Astrocyte (in vitro differentiated cells and primary cell): ENCODE results near the gene FTCD. TPM values are rescaled to one million over a fixed set of nuclear protein-coding genes. Genes with fewer than 3 reads are reported as not detected.

Source experiments
- DNase-seq: peaks from one replicate; pipeline ENCODE4 v3.0.0-alpha.2; 2010; ENCODE audit warnings: low read depth
- FAIRE-seq: peaks from 2 replicates; lab custom pipeline; 2011; peaks lifted over from hg19 to GRCh38; lab: Jason Lieb, UNC
- H2AFZ ChIP-seq: 2 replicates; pipeline ENCODE4 v1.6.0; 2012; ENCODE audit warnings: low read depth, low read length, inconsistent platforms
- H3K27ac ChIP-seq: 2 replicates; pipeline ENCODE4 v1.5.1; 2011; ENCODE audit warnings: low read depth, low read length, inconsistent platforms
- H3K27me3 ChIP-seq: 2 replicates; pipeline ENCODE4 v1.6.0; 2011; ENCODE audit warnings: low read length, inconsistent platforms; ENCODE audit not compliant: insufficient read depth
- H3K36me3 ChIP-seq: 2 replicates; pipeline ENCODE4 v1.5.1; 2011; ENCODE audit warnings: low read length, inconsistent platforms; ENCODE audit not compliant: insufficient read depth
- H3K4me1 ChIP-seq: 2 replicates; pipeline ENCODE4 v1.5.1; 2011; ENCODE audit warnings: low read length, inconsistent platforms; ENCODE audit not compliant: insufficient read depth
- H3K4me2 ChIP-seq: 2 replicates; pipeline ENCODE4 v1.6.0; 2012; ENCODE audit warnings: low read length, inconsistent platforms
- H3K4me3 ChIP-seq: 2 replicates; pipeline ENCODE4 v1.5.1; 2011; ENCODE audit warnings: low read depth, mild to moderate bottlenecking, low read length, inconsistent platforms; ENCODE audit not compliant: insufficient read depth
- H3K79me2 ChIP-seq: 2 replicates; pipeline ENCODE4 v1.6.0; 2012; ENCODE audit warnings: mild to moderate bottlenecking, low read length, inconsistent platforms; ENCODE audit not compliant: insufficient read depth
- H3K9ac ChIP-seq: 2 replicates; pipeline ENCODE4 v1.6.0; 2012; ENCODE audit warnings: mild to moderate bottlenecking, low read length, inconsistent platforms
- H3K9me3 ChIP-seq: 2 replicates; pipeline ENCODE4 v1.5.1; 2012; ENCODE audit warnings: low read depth, mild to moderate bottlenecking, low read length, inconsistent platforms; ENCODE audit not compliant: insufficient read depth
- H4K20me1 ChIP-seq: 2 replicates; pipeline ENCODE4 v1.6.0; 2012; ENCODE audit warnings: low read length, inconsistent platforms; ENCODE audit not compliant: insufficient read depth
- H3K27ac Mint-ChIP-seq: one replicate; pipeline ENCODE4 v1.8.0; 2021; ENCODE audit warnings: mild to moderate bottlenecking, mixed read lengths; ENCODE audit not compliant: unreplicated experiment
- H3K27me3 Mint-ChIP-seq: one replicate; pipeline ENCODE4 v1.8.0; 2021; ENCODE audit warnings: low read depth, mixed read lengths; ENCODE audit not compliant: unreplicated experiment
- H3K36me3 Mint-ChIP-seq: one replicate; pipeline ENCODE4 v1.8.0; 2021; ENCODE audit warnings: low read depth, mixed read lengths; ENCODE audit not compliant: unreplicated experiment
- H3K4me1 Mint-ChIP-seq: one replicate; pipeline ENCODE4 v1.8.0; 2021; ENCODE audit warnings: low read depth, mixed read lengths; ENCODE audit not compliant: unreplicated experiment
- H3K4me3 Mint-ChIP-seq: one replicate; pipeline ENCODE4 v1.8.0; 2021; ENCODE audit warnings: mild to moderate bottlenecking, moderate library complexity, mixed read lengths; ENCODE audit not compliant: unreplicated experiment
- H3K9me3 Mint-ChIP-seq: one replicate; pipeline ENCODE4 v1.8.0; 2021; ENCODE audit warnings: mild to moderate bottlenecking, mixed read lengths; ENCODE audit not compliant: unreplicated experiment
- CTCF ChIP-seq: IDR thresholded peaks from 2 replicates; pipeline ENCODE4 v1.5.1; 2011; ENCODE audit warnings: low read depth, mild to moderate bottlenecking, inconsistent platforms, low read length, moderate library complexity; ENCODE audit not compliant: insufficient read depth
- EZH2 ChIP-seq: IDR thresholded peaks from 2 replicates; pipeline ENCODE4 v1.6.1; 2012; ENCODE audit warnings: mild to moderate bottlenecking, low read length, inconsistent platforms; ENCODE audit not compliant: insufficient read depth
- total RNA-seq: library from RNA; stranded (reverse); gene quantifications from 2 replicates; pipeline ENCODE4 v1.2.1, GENCODE V29; 2021

Gene FTCD
- total RNA-seq, 1 donor from 2014 or later, result 1.9 TPM

GRCh38 chr21:46145159-46145839 lies 10.1 kb downstream of the FTCD start:
- Mint-ChIP-seq H3K27me3 (peaks cover 6% of the 10 kb centered on the region), H3K27ac (no peak overlapping the region), H3K4me3 (no peak overlapping the region), H3K4me1 (peaks cover 4% of the 10 kb centered on the region), H3K36me3 (no peaks in the 10 kb centered on the region), H3K9me3 (no peaks in the 10 kb centered on the region)
- TF ChIP-seq CTCF, result no peak
- Histone ChIP-seq H3K9ac (no peak overlapping the region), H3K79me2 (no peaks in the 10 kb centered on the region), H3K36me3 (no peaks in the 10 kb centered on the region), H3K4me2 (no peak overlapping the region), H3K27ac (no peak overlapping the region), H3K4me1 (peaks cover 5% of the 10 kb centered on the region), H3K9me3 (peaks cover 3% of the 10 kb centered on the region), H2AFZ (no peak overlapping the region), H3K4me3 (no peak overlapping the region), H3K27me3 (no peaks in the 10 kb centered on the region), H4K20me1 (no peaks in the 10 kb centered on the region)
- DNase-seq (no peak), FAIRE-seq (no peak)

GRCh38 chr21:46144464-46145070 lies 10.8 kb downstream of the FTCD start:
- Histone ChIP-seq H3K4me3 (no peak overlapping the region), H2AFZ (no peak overlapping the region), H4K20me1 (no peaks in the 10 kb centered on the region), H3K9ac (no peak overlapping the region), H3K79me2 (no peaks in the 10 kb centered on the region), H3K9me3 (peaks cover 3% of the 10 kb centered on the region), H3K27ac (no peak overlapping the region), H3K4me2 (no peak overlapping the region), H3K36me3 (no peaks in the 10 kb centered on the region), H3K27me3 (no peaks in the 10 kb centered on the region), H3K4me1 (peaks cover 5% of the 10 kb centered on the region)
- H3K4me3 Mint-ChIP-seq, result no peak overlapping the region
- no peaks in the 10 kb centered on the region for H3K9me3 Mint-ChIP-seq
- H3K27ac Mint-ChIP-seq, result no peak overlapping the region
- no peak for FAIRE-seq
- peaks cover 10% of the 10 kb centered on the region for H3K27me3 Mint-ChIP-seq
- TF ChIP-seq EZH2, result no peak
- no peaks in the 10 kb centered on the region for H3K36me3 Mint-ChIP-seq
- DNase-seq, result no peak
- peaks cover 4% of the 10 kb centered on the region for H3K4me1 Mint-ChIP-seq

GRCh38 chr21:46142582-46143473 lies 12.6 kb downstream of the FTCD start:
- H3K4me2 ChIP-seq, result no peak overlapping the region
- no peak overlapping the region for H3K4me3 Mint-ChIP-seq
- H3K9ac ChIP-seq, result no peak overlapping the region

More at GRCh38 chr21:46142582-46143473, 12.6 kb downstream of the FTCD start:
- no peaks in the 10 kb centered on the region for H3K36me3 ChIP-seq
- FAIRE-seq (no peak), DNase-seq (no peak)
- no peak overlapping the region for H3K27ac ChIP-seq
- H3K36me3 Mint-ChIP-seq, result no peaks in the 10 kb centered on the region
- H3K27ac Mint-ChIP-seq, result no peak overlapping the region
- H3K79me2 ChIP-seq, result no peaks in the 10 kb centered on the region
- no peak overlapping the region for H3K4me3 ChIP-seq
- H3K9me3 ChIP-seq, result peaks cover 3% of the 10 kb centered on the region
- no peak for TF ChIP-seq EZH2
- no peak for TF ChIP-seq CTCF
- H3K27me3 Mint-ChIP-seq, result peaks cover 13% of the 10 kb centered on the region
- H3K4me1 Mint-ChIP-seq, result peaks cover 4% of the 10 kb centered on the region
- H3K4me1 ChIP-seq, result peaks cover 5% of the 10 kb centered on the region
- no peaks in the 10 kb centered on the region for H3K27me3 ChIP-seq
- no peaks in the 10 kb centered on the region for H3K9me3 Mint-ChIP-seq
- no peaks in the 10 kb centered on the region for H4K20me1 ChIP-seq
- H2AFZ ChIP-seq, result no peak overlapping the region
